GM12878 (cell line): Measurements from ENCODE around the gene MGME1. TPM values are rescaled to one million over a fixed set of nuclear protein-coding genes. Genes with fewer than 3 reads are reported as not detected.

ENCODE experiments used
- BHLHE40 ChIP-seq, 2 experiments: fragments of 450-650 bp in 1 of 2; IDR thresholded peaks; 2 replicates each; pipeline ENCODE4 v1.6.1; 2011 to 2017; ENCODE audit warnings: low read depth in 2 of 2, borderline replicate concordance in 1 of 2, improper control_type of control experiment in 1 of 2, low read length in 1 of 2, mild to moderate bottlenecking in 1 of 2
- CBFB ChIP-seq: IDR thresholded peaks from 2 replicates; pipeline ENCODE4 v1.6.1; 2016; ENCODE audit warnings: antibody characterized with exemption, low read depth
- CHD2 ChIP-seq: IDR thresholded peaks from 2 replicates; pipeline ENCODE4 v1.6.1; 2011; ENCODE audit warnings: low read depth, low read length, improper control_type of control experiment, borderline replicate concordance
- GATAD2B ChIP-seq: fragments of 450-650 bp; conservative IDR thresholded peaks from 2 replicates; pipeline ENCODE4 v1.6.1; 2017; ENCODE audit warnings: low read depth, mild to moderate bottlenecking, moderate library complexity
- HDAC2 ChIP-seq: fragments of 200-600 bp; sonication (generic); IDR thresholded peaks from 2 replicates; pipeline ENCODE4 v1.6.1; 2017
- IKZF1 ChIP-seq: fragments of 450-650 bp; conservative IDR thresholded peaks from 2 replicates; pipeline ENCODE4 v1.6.1; 2017; ENCODE audit warnings: antibody characterized with exemption, mild to moderate bottlenecking
- MEF2A ChIP-seq: IDR thresholded peaks from 2 replicates; pipeline ENCODE4 v1.6.1; 2011; ENCODE audit warnings: low read depth, mild to moderate bottlenecking, low read length, moderate library complexity; ENCODE audit not compliant: insufficient read depth
- MTA2 ChIP-seq: fragments of 450-650 bp; IDR thresholded peaks from 2 replicates; pipeline ENCODE4 v1.6.1; 2016; ENCODE audit warnings: low read depth, mild to moderate bottlenecking, moderate library complexity
- MTA3 ChIP-seq: IDR thresholded peaks from 2 replicates; pipeline ENCODE4 v1.6.1; 2012; ENCODE audit warnings: low read length, inconsistent platforms, borderline replicate concordance
- NR2C1 ChIP-seq: fragments of 450-650 bp; IDR thresholded peaks from 2 replicates; pipeline ENCODE4 v1.6.1; 2017; ENCODE audit warnings: antibody characterized with exemption, mild to moderate bottlenecking, moderate library complexity
- PAX5 ChIP-seq: IDR thresholded peaks from 2 replicates; pipeline ENCODE4 v1.6.1; 2011; ENCODE audit warnings: low read depth, low read length, borderline replicate concordance
- POLR2A ChIP-seq: IDR thresholded peaks from 2 replicates; pipeline ENCODE4 v1.6.1; 2011; ENCODE audit warnings: low read depth, mild to moderate bottlenecking, low read length
- SKIL ChIP-seq: fragments of 450-650 bp; IDR thresholded peaks from 2 replicates; pipeline ENCODE4 v1.6.1; 2017; ENCODE audit warnings: mild to moderate bottlenecking, low read depth, inconsistent platforms; ENCODE audit not compliant: poor library complexity, severe bottlenecking
- STAT1 ChIP-seq: fragments of 450-650 bp; conservative IDR thresholded peaks from 2 replicates; pipeline ENCODE4 v1.6.1; 2014; ENCODE audit warnings: antibody characterized with exemption, mild to moderate bottlenecking
- STAT3 ChIP-seq: IDR thresholded peaks from 2 replicates; pipeline ENCODE4 v1.6.1; 2011; ENCODE audit warnings: low read depth, low read length, improper control_type of control experiment
- ZBTB11 ChIP-seq: fragments of 450-650 bp; formaldehyde crosslinking; IDR thresholded peaks from 2 replicates; pipeline ENCODE4 v1.5.0; 2022; ENCODE audit warnings: mild to moderate bottlenecking, missing genetic modification characterization
- ZBTB4 ChIP-seq: fragments of 450-650 bp; formaldehyde crosslinking; IDR thresholded peaks from 2 replicates; pipeline ENCODE4 v1.4.0; 2022; ENCODE audit warnings: mild to moderate bottlenecking, moderate library complexity
- ZNF217 ChIP-seq: fragments of 450-650 bp; IDR thresholded peaks from 2 replicates; pipeline ENCODE4 v1.6.1; 2017; ENCODE audit warnings: antibody characterized with exemption, mild to moderate bottlenecking
- ZNF592 ChIP-seq: fragments of 450-650 bp; IDR thresholded peaks from 2 replicates; pipeline ENCODE4 v1.6.1; 2017; ENCODE audit warnings: mild to moderate bottlenecking, moderate library complexity
- polyA plus RNA-seq, 11 experiments: library from polyadenylated mRNA; depleted of rRNA in 4 of 11; unstranded in 6 of 11; stranded (reverse) in 5 of 11; fragments of >200 nt; fragmentation: Nextera tagmentation in 4 of 11; fragmentation: Illumina TruSeq in 1 of 11; extraction: Ambion mirVana in 4 of 11; extraction: Trizol in 1 of 11; gene quantifications; 1 replicate in 1 of 11; 2 replicates in 10 of 11; pipeline versions ENCODE4 v1.2.1 to v1.2.3, GENCODE V29; 2011 to 2016; ENCODE audit warnings: inconsistent platforms in 2 of 11, missing spikeins in 2 of 11, low read depth in 1 of 11
- total RNA-seq, 4 experiments: library from RNA; depleted of rRNA in 3 of 4; stranded (reverse); fragments of >200 nt in 3 of 4; fragmentation: Illumina TruSeq in 1 of 4; extraction: Trizol in 1 of 4; gene quantifications; 2 replicates each; pipeline versions ENCODE4 v1.2.1 to v1.2.3, GENCODE V29; 2013 to 2021

The MGME1 gene
- total and polyA plus RNA-seq, 10 of the 15 experiments (the other 5 are each of a cell fraction or from before 2014, with no cell fraction given), result 13.4 to 44.8 (median 30.6) TPM

GRCh38 chr20:17943343-17943742 lies 25.5 kb upstream of the MGME1 start (continued):
- peak; percentile 34; the same call in 1 of the 2 replicates for TF ChIP-seq MTA2
- no peak for TF ChIP-seq SKIL
- TF ChIP-seq BHLHE40 (IDR thresholded peaks at IDR 0.05; ENCODE audit: borderline replicate concordance in 1 of 2, low read depth in 2 of 2, low read length in 1 of 2), result peak in 1 of 2 experiments; percentile 45; a peak in 2 of 4 replicates
- TF ChIP-seq GATAD2B, result no peak
- no peak for TF ChIP-seq NR2C1
- TF ChIP-seq MTA3, result peak; percentile 38; the same call in 1 of the 2 replicates
- no peak for TF ChIP-seq ZBTB4 (CRISPR knock-in tag)
- no peak for TF ChIP-seq STAT3
- TF ChIP-seq POLR2A, result peak; percentile 62; the same call in 1 of the 2 replicates
- no peak for TF ChIP-seq CHD2
- peak; percentile 38; the same call in 1 of the 2 replicates for TF ChIP-seq IKZF1
- TF ChIP-seq HDAC2, result no peak
- TF ChIP-seq STAT1, result no peak
- no peak for TF ChIP-seq ZNF217
- peak; percentile 67; the same call in 1 of the 2 replicates for TF ChIP-seq CBFB
- TF ChIP-seq PAX5, result 0 out of 2 replicates have a peak, but pooled peaks have one; percentile 11
- 0 out of 2 replicates have a peak, but pooled peaks have one; percentile 39 for TF ChIP-seq MEF2A
- no peak for TF ChIP-seq ZNF592
- TF ChIP-seq ZBTB11, result no peak
